CD4-positive, alpha-beta T cell treated with Interleukin-12 subunit alpha and Interleukin-12 subunit beta, for 1 hour (primary cell): Measurements from ENCODE around the gene GLIS1.

Experiments used
- DNase-seq: peaks from one replicate; pipeline ENCODE4 v3.0.0-alpha.2; 2020

GLIS1 gene

DNA sequence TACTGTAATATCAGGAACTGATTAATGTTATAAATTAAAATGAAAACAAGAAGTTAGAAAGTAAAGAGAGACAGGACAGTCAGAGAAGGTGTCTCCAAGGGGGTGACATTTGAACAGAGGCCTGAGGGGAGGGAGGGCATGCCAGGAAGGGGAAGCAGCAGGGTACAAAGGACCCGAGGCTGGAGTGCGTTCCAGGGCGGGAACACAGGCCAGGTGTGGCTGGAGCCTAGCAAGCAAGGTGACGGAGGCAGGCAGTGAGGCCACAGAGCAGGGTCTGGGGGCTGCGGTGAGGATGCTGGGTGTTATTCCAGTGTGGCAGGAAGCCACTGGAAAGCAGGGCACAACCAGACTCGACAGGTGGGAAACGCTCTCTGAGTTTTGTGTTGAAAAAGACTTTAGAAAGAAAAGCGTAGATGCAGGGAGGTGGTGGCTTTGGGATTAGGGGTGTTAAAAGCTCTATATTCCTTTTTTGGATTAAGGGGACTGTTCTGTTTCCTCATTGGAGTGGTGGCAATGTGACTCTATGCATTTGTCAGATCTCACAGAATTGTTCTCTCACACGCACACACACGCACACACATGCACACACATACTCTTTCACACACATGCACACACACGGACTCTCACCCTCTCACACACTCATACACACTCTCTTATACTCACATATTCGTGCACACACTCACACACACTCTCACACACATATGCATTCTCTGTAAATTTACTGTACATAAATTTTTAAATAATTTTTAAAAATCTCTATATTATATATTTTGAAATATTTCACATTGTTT, 124.5 kb downstream of the GLIS1 start:
- DNase-seq, result no peak

DNA sequence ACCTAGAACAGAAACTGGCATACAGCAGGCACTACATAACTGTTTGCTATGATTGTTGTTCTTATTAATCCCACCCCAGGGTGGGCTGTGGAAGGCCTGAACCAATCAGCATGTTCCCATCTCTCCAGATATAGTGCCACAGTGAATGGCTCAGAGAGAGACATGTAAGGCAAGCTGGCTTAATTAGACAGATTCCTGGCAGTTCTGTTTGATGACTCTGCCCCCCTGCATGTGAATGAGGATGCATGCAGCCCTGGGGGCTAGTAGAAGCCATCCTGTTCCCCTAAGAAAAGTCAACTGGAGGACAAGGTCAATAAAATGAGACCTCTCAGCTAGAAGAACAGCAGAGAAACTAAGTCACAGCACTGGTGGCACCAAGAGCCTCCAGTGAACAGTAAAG, 130.3 kb downstream of the GLIS1 start:
- DNase-seq, result no peak

DNA sequence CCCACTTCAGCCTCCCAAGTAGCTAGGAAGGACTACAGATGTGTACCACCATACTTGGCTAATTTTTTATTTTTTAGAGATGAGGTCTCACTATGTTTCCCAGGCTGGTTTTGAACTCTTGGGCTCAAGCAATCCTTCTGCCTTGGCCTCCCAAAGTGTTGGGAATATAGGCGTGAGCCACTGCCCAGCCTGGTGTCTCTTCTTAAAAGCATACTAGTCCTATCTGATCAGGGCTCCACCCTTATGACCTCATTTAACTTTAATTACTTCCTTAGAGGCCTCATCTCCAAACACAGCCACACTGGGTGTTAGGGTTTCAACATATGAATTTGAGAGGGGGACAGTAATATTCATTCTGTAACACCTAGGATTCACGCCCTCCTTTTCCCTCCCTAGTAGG, 130.9 kb downstream of the GLIS1 start:
- no peak for DNase-seq

DNA sequence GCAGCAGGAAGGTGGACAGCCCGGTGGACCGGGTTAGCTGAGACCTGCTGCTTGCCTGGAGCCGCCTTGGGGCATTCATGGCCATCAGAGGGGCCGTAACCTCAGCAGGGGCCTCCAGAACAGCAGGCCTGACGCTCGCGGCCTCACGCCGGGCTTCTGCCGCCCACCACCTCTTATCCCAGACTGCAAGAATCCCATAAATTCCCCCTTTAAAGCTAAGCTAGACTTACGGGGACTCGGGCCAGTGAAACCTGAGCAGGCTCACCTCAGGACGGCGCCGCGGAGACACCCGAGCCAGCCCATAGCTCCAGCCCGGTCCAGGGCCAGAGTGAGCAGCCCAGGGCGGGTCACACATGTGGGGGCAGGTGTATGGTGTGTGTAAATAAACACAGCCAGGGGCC, 132.3 kb downstream of the GLIS1 start:
- DNase-seq, result no peak

DNA sequence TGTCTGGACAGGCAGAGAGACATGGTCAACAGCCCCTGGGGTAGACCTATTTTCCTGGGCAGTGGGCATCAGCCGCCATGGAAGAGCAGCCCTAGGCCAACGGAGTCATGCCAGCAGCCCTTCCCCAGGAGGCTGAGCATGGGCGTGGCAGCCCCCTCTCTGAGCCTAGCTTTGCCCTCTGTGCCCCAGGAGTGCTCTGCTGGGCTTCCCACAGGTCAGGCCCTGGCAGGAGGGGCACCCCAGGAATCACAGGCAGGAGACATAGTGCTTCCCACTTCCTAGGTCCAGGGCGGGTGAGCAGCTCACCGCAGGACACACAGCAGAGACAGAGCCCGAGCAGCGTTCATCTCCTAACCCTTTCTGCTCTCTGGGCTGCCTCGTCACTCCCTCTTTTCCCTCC, 132.8 kb downstream of the GLIS1 start:
- no peak for DNase-seq

DNA sequence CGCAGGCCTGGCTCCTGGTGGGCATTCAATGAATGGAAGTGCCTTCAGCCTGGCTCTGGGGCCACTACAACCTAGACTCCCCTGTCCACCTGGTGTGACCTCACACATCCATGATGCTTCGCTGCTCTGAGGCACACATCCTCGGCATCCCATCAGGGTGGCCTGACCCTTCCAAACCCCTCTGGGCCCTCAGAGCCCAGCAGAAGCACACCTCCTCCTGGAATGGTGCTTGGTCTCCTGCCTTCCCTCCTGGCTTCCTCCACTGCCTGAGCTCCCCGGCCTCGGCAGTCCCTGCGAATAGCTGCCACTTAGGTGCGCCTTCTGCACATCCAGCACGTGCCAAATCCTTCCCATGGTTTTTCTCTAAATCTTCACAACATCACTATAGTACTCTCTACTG, 133.8 kb downstream of the GLIS1 start:
- DNase-seq, result no peak

DNA sequence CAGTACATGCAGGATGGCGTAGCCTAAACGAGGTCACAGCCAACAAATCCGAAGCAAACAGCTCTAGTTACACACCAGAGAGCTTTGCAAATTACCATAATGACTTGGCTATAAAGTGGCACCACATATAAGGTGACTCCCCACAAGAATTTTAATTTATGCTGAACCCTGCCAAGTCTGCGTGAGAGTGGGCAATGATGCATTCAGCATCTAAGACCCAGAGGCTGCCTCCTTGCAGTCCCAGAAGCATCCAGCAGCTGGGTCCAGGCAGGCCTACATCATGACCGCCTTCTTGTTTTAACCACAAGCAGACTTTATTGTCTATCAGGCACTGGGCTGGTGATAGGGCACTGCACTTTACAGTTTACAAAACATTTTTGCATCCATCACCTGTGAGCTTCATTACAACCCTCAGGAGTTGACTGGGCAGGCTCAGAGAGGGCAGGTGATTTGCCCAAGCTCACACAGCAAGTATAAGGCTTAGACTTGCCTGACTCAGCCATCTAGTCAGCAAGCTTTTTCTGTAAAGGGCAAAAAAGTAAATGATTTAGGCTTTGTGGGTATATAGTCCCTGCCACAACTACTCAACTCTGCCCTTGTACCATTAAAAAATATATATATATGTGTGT, 134.6 kb downstream of the GLIS1 start:
- no peak for DNase-seq

DNA sequence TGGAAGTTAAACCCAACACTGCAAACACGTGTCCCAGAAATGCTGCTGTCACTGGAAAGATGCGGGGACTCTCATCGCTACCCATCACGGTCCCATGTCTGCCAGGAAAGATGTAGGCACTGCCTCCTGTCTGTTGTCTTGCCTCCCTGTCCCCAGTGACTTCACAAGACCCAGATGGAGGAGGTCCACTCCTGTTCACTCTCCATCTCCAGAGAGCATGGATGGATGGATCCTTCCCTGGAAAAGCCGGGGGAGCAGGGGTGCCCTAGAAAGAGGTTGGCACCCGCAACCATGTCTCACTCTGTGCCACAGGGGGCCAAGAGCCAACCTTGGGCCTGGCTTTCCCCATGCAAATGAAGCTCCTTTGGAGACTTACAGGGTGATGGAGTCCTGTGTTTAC, 135.5 kb downstream of the GLIS1 start:
- no peak for DNase-seq

DNA sequence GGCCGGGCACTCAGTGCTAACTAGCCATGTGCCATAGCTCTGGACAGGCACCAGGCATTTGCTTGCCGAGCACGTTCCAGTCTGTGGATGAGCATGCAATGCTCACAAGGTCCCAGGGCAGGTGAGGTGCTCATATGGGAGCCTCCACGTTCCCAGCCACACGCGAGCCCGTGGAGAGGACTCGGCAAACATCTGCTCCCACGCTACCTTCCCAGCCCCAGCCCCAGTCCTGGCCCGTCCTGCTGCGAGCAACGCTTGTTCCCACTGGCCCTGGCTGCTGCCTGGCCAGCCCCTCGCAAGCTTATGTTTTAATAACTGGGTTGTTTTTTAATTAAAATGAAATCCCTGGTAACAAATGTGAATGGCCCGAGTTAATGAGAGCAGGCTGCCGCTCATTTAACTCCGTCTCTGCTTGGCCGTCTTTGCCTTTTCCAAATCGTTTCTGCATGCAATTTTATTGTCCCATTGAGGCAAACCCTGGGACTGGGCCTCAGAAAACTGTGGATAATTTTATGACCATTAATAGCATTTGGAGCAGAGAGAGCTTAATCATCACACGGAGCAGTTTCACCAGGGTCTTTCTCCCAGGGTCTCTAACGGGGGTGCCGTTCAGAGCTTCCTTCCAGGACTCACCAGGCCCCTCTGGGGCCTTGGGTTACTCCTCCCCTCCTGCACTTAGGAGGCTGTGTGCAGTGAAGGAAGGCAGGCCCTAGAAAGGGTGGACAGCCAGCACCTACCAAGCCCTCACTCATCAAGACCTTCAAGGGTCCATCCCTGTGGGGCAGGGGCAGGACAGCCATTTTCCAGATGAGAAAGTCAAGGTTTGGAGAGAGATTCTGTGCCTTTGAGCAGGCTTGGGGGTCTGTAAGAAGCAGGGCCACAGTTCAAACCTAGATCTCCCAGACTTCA, 136.8 kb downstream of the GLIS1 start:
- no peak for DNase-seq

DNA sequence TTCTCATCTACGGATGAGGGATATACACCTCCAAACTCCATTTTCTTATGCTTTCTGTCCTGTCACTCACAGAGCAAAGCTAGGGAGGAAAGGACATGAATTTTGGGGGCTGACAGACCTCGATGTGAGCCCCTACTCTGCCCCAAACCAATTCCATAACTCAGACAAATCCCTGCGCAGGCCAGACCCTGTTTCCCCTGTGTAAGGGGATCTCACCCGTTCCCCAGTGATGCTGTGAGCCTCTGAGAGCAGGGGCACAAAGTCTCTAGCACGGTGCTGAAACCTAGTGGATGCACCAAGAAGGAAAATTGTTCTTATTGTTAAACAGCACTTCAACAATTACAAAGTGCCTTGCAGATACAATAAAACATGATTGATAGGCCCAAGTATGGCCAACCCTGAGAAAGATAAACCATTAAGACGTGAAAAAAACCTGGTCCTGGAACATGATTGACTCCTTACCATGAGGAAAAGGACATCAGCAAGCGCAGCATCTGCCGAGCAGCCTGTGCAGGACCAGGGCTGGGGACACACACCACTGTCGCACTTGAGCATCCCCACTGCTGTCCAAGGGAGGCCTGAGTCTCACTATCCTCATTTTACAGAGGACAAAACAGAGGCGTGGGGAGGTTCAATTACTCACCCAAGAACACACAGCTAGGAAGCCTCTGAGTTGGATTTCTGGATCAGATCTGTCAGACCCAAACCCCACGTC, 137.8 kb downstream of the GLIS1 start:
- no peak for DNase-seq

DNA sequence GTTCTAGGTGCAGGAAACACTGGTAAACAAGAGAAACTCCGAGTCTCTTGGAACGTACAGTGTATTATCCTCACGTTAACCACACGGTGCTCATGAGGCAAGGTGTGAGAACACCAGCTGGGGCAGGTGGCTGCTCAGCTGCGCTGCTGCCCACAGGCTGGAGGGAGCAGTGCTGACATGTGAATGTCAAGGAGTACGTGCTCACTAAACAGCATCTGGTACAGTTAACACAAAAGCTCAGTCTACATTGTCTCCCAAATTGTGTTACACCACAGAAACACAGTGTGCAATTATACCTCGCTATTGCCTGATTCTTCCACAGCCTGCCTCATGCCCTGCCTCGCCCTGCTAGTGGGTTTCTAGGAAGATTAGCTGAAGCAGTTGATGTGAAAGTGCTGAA, 138.4 kb downstream of the GLIS1 start:
- peak; percentile 37 for DNase-seq

DNA sequence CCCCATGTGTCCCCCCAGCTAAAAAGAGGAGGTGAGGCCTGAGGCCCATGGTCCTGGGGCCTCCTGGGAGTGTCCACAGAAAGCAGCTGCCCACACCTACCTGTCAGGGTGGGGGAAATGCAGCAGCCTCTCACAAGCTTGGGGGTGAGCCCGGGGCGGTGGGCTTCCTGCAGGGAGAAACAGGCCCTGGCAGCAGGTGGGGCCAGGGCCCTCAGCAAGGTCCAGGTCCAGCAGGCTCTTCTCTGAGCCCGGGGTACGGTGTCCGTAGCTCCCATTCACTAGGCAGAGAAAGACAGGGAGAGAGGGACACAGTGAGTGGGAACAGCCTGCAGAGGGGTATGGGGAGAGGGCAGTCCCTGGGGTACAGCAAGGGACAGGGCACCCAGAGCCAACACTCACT, 139.0 kb downstream of the GLIS1 start:
- no peak for DNase-seq

DNA sequence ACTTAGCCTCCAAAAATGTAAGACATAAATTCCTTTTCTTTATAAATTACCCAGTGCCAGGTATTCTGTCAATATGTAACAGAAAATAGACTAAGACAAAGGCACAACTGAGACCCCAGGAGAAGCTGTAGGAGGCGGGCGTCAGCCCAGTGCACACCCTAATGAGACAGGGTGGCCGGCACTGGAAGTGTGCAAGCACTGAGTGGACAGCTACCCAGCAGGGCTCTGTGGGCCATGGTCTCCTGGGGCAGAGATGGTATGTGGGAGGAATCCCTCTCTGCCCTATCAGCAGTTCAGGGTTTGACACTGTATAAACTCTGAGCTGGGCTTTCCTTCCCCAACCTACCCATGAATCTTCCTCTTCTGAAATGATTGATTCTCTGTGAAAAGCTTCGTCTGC, 139.5 kb downstream of the GLIS1 start:
- DNase-seq, result no peak

DNA sequence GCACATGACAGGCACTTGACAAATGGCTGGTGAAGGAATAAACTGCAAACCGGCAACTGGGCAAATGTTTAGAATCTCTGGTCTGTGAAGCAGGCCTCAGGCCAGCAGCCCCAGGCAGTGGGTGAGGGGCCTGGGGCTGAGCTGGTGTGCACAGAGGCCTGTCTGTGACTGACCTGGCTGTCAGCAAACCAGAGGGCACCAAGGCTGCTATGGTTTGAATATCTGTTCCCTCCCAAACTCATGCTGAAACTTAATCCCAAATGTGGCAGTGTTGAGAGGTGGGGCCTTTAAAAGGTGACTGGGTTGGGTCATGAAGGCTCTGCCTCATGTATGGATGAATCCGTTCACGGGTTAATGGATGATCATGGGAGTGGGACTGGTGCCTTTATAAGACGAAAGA, 140.0 kb downstream of the GLIS1 start:
- no peak for DNase-seq

DNA sequence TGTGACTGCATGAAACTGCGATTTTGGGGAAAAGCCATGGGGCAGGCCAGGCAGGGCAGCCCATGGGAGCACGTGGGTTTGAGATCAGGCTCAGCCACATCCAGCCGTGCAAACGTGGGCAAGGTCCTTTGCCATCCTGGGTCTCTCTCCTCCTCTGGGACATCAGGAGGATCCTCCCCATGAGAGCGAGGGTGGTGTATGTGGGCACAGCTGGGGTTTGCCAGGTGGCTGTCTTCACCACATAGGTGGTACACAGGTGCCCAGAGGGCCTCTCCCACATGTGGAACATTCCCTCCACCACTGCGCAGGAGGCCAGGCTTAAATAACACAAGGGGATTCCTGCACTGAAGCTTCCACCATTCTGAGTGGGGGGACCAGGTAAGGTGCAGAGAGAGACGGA, 143.1 kb downstream of the GLIS1 start:
- DNase-seq, result no peak

DNA sequence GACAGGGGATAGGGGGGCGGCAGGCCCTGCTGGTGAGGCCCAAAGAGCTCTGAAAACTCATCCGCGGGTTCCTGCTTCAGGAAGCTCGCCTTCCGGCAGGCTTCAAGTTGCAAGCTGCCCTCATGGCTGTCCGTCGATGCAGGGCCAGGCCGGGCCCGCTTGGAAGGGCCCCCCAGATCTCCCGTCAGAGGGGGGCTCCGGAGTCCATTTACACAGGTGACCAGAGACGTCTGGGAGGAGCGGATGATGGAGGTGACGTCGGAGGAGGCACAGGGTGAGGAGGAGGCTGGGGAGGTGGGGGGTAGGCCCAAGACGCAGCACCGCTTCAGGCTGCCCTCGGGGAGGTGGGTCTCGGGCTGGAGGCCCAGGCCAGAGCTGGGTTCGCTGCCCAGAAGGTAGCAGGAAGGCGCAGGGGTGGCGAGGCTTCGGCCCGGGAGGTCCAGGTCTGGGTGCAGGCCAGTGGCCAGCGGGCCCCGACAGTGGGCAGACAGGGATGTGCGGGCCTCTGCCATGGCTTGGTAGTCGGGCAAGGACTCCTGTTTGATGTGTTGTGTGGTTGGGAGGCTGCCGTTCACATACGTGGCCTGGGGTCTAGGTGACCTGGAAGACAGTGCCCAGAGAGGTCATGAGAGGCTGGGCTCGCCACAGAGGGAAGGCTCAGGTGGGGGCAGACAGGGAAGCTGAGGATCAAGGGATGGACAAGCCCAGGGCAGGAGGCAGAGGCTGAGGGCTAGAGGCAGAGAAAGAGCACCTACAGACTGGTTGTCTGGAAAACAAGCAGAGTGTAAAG, 144.4 kb downstream of the GLIS1 start:
- DNase-seq, result no peak

DNA sequence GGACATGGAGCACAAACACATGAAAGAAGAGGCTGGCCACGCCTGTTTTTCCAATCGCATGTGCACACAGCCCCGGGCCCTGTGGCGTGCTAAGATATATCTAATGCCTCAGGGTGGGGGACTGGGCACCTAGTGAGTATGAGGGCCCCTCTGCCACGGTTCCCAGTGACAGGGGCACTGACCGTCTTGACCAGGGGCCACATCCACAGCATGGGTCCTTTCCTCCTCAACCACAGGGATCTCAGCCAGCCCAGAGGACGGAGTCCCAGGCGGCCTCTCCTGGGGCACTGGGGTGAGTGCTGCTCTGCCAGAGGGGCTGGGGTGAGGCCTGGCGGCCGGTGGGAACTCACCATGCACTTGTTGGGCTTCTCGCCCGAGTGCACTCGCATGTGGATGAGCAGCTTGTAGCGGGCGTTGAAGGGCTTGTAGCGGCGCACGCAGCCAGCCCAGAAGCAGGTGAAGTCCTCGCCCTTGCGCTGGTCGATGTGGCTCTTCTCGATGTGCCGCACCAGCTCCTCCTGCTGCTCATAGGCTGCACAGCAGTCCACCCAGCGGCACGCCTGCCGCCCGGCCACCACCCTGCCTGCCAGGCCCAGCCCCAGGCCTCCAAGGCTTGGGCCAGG, 145.1 kb downstream of the GLIS1 start:
- DNase-seq, result no peak

DNA sequence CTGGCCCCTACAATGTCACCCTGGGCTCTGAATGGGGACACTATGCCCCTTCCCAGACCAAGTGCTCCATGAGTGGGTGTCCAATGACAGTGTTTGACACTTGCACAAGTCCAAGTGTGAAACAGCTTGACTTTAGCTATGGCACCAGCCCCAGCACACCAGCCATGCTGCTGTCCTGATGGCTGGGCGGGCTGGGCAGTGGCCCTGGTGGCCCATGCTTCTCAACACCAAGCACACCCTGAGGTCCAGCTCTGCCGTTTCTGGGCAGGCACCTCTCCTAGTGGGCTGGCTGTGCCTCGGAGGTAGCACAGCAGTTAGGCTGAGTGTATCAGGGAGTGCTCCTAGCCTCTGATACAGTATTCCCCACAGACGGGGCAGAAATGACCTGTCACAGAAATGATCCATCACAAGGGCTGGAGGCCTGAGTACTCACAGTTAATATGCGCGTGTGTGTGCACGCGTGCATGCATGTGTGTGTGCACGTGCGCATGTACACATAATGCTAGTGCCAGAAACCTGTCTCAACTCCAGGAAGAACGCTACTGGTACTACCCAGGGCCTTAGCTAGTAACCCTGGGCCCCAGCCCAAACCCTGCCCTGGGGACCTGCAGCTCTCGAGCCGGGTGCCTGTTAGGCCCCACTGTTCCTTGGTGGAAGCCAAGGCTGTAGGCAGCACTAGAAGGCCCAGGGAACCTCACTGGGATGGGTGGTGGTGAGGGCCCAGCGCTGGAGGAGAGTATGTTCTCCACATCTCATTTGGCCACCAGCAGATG, 145.8 kb downstream of the GLIS1 start:
- no peak for DNase-seq

DNA sequence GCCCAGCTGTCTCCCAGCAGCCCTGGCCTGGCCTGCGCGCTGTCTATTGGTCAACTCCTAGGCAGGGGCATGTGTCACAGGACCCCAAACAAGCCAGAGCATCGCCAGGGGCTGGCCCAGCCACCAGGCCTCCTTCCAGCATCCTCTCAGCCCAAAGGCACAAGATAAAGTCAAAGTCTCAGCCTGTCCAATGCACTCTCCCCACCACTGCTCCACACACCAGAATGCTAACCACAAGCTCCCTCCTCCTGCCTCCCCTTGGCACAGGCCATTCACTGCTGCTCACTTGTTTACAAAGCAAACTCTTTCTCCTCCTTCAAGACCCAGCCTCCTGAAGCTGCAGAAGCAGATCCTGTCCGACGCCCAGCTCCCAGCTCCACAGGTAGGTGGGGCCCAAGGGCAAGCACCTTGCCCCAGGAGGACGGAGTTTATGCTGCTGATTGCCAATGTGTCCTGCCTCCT, 146.4 kb downstream of the GLIS1 start:
- no peak for DNase-seq

DNA sequence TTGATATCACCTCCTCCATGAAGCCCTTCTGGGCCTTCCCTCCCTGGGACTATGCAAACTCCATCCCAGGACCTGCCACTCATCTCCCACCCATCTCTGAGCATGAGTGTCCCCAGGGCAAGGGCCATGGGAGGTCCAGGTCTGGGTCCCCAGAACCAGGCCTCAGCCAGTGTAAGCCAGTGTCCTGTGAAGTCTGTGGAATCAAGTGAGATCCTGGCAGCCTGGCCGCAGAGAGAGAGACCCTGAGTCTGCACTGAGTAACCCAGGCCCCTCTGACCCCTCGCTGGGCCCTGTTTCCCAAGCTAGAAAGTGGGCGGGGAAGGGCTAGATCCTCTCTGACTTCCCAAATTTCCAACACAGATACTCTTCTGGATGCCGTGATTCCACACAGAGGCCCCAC, 147.0 kb downstream of the GLIS1 start:
- DNase-seq, result no peak
